ENCODE measurements around the gene MAFF. TPM values are rescaled to one million over a fixed set of nuclear protein-coding genes. Genes with fewer than 3 reads are reported as not detected.
"Not testable (repeated sequence)": the region's sequence is repeated elsewhere in the genome, so short reads cannot be mapped to it uniquely, and the experiment has no call there.

The MAFF gene
- total RNA-seq: 66.0 and 72.1 TPM in 2 replicates

DNA sequence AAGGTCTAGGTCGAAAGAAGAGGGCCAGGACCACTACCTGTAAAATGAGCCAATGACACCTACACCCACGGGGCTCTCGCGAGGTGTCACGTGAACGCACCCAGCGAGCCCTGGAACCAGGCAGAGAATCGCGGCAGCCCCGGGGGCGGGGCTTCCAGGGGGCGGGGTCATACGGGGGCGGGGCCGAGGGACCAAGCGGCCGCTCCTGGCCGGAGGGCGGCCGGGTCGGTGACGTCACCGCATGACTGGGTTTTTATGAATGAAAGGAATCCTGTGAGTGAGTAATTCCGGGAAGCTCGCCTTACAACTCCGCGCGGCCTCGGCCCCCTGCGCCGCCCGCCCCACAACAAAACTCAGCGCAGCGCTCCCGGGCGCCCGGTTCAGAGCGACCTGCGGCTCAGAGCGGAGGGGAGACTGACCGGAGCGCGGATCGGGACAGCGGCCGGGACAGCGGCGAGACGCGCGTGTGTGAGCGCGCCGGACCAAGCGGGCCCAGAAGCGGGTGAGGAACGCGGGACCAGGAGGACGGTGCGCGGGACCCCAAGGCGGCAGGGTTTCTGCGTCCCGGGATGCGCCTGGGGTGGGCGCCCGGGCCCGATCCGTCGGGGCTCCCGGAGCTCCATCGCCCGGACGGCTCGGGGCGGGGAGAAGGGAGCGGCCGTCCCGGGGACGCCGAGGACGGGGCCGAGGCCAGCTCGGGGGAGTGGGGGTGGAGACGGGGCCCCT is at the start of gene MAFF:
Gene MAFF, plus strand, starts transcription at position 284 of the 726 bp plus-strand sequence. CDS start 11,860 bp downstream, outside the sequence.
- peak; percentile 87 for DNase-seq (ENCODE audit: low read depth, low spot score)

DNA sequence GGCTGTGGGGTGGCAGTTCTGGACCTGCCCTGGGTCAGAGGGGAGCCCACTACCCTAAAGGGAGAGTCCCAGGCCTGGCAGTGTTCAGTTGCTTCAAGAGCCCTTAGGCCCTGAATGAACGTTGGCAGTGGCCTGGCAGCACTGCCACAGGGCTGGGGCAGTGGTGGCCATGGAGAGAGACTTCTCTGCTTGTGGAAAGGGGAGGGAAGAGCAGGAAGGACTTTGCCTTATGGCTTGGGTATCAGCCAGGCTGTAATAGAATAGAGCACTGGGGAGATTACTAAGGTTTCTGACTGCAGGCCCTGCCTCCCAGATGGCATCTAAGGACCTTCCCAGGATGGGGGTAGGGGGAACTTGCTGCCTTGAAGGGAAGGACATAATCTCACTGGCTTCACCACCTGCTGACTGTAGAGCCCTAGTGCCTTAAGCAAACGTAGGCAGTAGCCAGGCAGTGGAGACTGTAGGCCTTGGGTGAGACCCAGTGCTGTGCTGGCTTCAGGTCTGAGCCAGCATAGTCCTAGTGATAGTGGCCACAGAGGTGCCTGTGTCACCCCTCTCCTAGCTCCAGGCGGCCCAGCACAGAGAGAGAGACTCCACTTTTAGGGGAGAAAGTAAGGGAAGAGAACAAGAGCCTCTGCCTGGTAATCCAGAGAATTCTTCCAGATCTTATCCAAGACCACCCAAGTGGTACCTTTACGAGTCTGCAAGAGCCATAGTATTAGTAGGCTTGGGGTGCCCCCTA is 47.8 kb upstream of the MAFF start:
- DNase-seq (ENCODE audit: low read depth, low spot score): no peak

DNA sequence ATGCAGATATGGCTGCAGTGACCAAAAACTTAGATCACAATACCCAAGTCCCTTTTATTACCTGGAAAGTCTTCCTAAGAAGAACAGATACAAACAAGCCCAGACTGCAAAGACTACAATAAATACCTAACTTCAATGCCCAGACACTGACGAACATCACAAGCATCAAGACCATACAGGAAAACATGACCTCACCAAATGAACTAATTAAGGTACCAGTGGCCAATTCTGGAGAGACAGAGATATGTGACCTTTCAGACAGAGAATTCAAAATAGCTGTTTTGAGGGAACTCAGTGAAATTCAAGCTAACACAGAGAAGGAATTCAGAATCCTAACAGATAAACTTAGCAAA is 47.3 kb upstream of the MAFF start:
- DNase-seq (ENCODE audit: low read depth, low spot score): not testable (repeated sequence)

DNA sequence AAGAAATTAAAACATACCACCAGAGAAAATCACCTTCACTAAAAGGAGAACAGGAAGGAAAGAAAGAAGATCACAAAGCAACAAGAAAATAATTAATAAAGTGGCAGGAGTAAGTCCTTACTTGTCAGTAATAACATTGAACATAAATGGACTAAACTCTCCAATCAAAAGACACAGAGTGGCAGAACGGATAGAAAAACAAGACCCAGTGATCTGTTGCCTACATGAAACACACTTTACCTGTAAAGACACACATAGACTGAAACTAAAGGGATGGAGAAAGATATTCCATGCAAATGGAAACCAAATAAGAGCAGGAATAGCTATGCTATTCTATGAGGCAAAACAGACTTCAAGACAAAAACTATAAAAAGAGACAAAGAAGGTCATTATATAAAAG is 46.1 kb upstream of the MAFF start:
- no peak for DNase-seq (ENCODE audit: low read depth, low spot score)

DNA sequence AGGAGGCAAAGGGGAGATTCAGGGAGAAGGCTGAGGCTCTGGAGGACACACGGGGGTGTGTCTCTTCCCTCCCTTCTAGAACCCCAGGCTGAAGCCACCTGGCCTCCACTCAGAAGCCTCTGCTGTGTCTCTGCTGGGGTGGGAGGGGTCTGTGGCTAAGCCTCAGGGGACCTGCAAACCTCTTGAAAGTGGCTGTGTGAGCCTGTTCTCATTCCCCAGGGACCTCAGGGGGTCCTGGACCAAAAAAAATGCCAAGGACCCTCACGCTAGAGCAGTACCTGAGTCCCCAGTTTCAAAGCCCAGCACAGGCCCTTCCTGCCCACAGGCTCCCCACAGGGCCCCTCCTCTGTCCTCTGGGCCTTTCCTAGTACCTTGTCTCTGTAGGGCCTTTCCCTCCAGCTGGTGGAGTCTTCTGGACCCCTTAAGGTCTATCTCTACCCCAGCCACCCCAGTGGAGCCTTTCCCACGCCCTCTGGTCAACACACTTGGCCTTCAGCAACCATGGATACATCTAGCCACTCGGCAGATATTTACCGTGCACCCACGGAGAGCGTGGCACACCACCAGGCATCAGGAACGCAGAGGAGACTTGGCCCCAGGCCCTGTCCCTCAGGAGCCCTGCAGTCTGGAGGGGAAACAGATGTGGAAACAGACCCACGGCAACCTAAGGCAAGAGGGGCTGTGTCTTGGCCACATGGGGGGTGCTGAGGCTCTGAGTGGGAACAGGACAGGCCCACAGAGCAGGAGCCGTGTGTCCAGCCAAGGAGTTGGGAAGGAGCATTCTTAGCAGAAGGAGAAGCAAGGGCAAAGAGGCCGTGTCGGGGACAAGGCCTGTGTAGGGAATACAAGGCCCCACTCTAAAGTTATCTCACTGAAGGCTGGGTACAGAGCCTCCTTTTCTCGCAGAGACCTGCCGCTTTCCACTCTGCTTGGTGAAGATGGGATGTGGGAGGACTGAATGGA is 38.6 kb upstream of the MAFF start:
- no peak for DNase-seq (ENCODE audit: low read depth, low spot score)

DNA sequence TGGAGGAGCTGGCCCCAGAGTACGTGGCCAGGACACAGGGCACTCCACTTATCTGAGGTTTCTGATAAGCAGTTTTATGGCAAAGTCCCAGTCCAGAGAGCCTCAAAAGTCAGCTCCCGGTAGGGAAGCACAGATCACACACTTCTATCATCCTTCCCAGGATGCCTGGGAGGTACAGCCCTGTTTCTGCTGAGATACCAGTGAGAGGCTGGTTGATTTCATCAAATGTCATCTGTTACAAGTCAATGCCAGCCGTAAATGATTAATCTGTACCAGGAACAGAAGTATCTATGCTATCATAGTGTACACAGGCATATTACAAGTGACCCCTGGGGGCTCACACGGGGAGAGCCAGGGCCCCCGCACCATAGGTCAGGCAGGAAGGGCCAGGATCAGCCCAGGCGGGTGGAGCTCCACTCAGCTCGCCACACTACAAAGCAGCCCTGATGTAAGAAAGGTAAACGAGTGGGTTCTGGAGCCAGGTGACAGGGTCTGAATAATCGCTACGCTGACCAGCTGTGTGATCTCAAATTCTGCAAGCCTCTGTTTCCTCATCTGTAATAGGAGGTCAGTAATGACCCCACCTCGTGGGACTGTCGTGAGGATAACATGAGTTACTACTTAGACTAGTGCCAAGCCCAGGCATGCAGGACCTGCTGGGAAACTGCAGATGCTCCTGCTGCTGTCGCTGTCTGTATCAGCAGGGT is 37.8 kb upstream of the MAFF start:
- no peak for DNase-seq (ENCODE audit: low read depth, low spot score)

DNA sequence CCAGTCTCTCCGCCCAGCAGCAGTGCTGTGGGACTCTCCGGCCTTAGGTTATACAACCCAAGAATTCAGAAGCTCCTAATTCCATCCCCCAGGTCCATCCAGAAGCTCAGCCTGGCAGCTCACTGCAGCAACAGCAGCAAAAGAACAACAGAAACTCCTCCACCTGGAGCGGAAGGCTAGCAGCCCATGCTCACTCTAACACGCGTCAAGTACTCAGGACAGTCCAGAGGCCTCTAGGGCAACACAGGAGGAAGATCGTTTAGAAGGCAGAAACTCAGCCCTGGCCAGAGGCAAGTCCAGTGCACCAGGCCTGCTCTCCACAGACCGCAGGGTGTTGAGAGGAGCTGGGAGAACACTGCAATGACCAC is 37.3 kb upstream of the MAFF start:
- DNase-seq (ENCODE audit: low read depth, low spot score): no peak

DNA sequence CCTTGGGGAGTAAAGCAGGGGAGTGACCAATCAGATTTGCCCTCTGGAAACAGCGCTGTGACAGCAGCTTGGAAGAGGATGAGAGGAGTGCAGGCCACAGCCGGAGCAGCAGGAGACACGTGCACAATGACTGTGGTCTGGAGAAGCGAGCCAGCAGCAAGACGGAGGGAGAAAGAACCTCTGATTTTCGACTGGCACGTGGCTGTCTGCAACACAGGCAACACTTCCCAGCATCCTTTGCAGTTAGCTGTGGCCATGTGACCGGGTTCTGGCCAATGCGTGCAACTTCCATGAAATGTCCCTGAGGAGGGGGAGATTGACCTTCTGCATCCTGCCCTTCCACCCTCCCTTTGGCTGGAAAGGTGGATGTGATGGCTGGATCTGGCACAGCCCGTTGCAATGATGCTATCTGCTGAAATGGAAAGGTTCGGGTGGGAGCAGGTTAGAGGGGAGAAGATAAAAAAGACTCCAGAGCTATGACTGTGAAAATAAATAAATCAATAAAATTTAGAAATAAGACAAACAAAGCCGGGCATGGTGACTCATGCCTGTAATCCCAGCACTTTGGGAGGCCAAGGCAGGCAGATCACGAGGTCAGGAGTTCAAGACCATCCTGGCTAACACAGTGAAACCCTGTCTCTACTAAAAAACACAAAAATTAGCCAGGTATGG is 35.7 kb upstream of the MAFF start:
- DNase-seq (ENCODE audit: low read depth, low spot score): no peak

DNA sequence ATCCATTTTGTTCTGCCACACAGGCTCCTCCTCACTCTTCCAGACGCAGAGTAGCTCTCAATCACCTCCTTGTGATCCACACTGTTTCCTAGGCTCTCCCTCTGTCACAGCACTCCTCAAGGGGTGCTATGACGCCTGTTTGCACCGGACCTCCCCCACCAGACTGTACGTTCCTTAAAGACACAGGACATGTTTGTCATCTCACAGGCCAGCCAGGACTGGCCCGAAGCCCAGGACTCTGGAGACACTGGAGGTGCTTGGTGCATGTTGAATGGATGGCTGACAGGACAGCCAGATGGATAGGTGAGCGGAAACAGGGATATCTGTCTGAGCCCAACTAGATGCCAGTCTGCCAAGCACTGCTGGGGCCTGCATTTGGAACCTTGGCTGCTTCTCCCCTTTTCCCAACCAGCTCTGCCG is 33.8 kb upstream of the MAFF start:
- no peak for DNase-seq (ENCODE audit: low read depth, low spot score)

DNA sequence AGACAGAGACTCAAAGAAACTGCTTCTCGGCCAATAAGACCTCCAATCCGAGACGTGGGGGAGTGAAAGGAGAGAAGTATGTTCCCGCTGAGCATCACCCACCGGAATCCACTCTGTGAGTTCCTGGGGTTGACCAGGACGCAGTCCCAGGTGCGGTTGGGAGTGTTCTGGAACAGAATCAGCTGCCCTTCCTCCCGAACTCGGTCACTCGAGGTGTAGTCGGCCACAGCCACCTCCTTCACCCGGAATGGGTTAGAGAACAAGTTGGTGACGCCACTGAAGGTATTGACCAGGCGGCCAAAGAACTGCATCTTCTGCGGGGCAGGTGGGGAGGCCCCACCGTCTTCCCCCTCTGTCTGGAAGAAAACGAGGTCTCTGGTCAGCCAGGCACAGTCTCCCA is 32.7 kb upstream of the MAFF start:
- no peak for DNase-seq (ENCODE audit: low read depth, low spot score)

DNA sequence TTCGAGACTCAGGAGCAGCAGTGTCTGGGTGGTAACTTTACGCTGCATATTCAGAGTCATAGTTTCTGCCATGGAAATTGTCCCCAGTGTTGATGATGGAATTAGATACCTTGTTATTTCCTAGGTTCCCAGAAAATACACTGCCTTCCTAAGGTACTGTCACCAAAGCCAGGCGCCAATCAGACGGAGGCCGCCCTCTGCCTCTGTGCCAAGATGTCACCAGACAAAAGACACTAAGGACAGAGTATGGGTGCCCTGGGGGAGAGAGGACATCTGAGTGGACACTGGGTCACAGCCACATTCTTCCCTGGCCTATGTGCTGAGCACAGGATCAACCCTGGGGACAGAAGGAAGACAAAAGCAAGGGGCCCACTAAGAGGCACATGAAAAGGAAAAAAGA is 31.3 kb upstream of the MAFF start:
- no peak for DNase-seq (ENCODE audit: low read depth, low spot score)

DNA sequence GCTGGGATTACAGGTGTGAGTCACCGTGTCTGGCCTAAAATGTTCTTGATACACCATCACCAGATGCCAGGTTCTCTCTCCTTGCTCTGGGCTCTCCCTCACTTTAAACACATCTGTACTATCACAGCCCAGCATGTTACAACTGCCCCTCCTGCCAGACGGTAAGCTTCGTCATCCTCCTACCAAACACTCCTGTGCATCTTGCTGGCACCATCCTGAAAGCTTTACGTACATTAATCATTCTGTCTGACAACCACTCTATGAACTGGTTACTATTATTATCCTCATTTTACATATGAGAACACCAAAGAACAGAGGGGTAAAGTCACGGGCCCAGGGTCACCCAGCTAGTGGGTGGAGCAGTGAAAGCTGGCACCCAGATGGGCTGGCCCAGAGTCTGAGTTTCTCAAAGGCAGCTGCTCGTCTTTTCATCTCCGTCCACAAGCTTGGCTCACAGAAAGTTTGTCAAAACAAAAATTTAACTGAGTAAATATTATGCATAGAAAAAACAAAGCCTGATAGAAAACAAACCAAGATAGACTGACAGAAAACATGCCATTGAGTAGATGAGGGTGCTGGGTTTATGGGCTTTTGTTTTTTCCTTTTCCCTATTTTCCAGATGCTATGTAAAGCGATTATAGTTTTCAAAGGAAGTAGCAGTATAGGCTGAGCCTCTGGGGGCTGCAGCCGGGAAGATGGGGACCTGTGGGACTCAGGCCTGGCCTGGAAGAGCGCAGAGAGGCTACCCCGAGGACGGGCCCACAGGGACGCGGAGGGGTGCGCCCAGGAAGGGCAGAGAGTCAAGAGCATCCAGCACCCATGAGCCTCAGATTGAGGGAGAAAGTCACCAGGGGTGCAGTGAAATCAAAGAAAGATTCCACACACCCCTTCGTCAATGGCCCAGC is 29.6 kb upstream of the MAFF start:
- DNase-seq (ENCODE audit: low read depth, low spot score): no peak

DNA sequence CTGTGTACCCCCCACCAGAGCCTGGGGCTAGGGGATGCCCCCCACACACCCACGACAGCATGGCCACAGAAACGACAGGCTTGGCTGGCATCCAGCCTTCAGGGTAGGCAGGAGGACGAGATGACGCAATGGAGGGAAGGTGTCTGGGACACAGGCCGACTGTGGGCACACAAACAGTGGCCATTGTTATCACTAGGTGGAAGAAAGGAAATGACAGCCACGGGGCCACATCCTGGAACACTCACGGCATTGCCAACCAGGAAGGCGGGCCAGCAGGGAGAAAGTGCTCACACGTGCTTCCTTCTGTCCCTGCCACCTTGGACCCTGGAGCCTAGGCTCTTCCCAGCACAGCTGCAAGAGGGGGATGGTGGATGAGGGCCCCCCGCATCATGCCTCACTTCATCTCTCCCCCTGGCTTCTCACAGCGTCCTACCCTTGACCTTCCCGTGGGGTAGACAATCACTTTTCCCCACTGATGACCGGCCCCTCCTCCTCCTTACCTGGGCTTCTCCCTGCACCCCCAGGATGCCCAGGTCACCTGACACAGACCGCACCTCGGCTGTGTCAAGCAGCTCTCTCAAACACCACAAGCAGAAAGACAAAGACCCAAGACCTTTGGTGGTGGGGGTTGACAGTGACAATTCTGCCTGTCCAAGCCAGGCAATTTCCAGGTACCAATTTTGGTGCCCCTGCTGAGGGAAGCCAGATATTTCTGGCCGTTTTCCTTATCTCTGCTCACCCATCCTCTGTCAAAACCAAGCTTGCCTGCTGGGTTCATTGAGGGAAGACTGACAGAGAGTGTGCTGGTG is 28.8 kb upstream of the MAFF start:
- DNase-seq (ENCODE audit: low read depth, low spot score): peak; percentile 96

DNA sequence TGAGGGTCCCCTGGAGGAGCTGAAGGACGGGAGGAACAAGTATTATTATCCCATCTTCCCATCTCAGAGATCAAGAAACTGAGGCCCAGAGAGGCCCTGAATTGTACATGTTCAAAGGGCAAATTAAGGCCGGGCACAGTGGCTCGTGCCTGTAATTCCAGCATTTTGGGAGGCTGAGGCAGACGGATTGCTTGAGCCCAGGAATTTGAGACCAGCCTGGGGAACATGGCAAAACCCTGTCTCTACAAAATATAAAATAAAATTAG is 28.2 kb upstream of the MAFF start:
- DNase-seq (ENCODE audit: low read depth, low spot score): no peak

DNA sequence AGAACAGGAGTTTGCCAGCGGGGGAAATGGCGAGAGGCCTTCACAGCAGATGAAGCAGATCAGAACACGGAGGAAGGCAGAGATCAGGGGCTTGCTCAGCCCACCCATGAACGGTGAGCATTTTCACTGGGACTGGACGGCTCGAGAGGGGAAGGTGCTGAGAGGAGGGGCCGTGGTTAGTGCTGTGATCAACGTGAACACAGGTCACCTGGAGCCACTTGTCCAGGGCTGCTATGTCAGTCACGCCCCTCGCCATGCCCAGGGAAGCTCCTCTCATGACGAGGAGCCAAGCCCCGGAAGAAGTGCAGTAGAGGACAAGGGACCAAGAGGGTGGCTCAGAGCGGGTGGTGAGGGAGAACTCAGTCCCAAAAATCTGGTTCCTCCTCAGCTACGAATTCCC is 27.2 kb upstream of the MAFF start:
- DNase-seq (ENCODE audit: low read depth, low spot score): no peak

DNA sequence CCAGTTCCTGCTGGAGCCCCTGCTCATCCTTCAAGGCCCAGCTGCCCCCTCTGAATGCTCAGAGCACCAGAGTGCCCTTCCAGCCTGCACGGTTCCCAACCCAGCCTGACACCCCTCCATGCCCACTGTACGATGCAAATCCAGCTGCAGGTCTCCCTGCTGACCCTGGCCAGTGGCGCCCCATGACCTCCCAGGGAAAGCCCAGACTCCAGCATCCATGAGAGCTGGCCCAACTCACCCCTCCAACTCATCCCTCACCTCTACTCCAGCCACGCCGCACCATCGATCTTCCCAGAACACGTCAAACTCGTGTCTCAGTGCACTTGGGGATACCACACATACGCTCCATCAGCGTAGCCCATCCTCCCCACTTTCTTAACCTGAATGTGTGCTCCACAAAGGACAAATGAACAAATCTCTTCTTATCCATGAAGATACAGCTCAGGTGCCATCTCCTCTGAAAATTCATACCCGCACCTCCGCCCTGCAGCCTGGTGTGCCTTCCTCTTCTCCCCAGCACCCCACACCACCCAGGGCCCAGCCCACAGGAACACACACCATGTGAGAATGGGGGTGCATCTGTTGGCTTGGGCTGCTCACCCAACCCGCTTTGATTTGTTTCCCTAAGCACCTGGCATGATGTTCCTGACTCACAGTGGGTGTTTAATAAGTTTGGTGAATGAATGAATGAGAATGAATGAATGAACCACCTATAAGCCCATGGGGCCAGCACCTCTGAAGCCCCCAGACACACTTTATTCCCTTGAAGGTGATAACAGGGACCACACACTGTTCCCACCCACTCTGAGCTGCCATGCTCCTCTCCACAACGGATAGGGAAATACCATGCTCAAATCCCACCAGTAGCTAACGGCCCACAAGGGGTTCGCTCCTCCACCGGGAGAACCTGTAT is 26.3 kb upstream of the MAFF start:
- no peak for DNase-seq (ENCODE audit: low read depth, low spot score)

DNA sequence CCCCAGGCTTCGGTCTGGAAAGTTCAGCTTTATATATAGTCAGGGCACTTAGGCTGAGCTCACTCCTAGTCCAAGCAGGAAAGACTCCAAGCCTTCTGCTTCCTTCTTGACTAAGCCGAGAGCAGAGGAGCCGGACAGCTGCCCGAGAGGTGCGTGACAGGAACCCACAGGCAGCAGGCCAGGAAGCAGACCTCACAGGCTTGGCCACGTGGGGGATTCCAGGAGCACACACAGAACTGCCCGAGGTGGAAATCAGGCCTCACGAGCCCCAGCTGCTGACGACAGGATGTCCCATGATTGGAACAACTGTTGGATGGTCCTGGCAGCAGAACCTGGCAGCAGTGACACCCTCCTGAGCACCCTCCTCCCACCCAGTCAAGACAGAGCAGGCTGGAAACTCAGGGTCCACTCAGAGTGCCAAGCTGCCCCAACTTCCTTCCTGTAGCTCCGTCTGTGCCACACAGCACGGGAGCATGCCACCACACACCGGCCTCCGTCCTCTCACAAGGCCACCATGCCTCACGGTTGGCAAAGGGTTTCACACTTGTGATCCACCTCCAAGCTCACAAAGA is 25.5 kb upstream of the MAFF start:
- DNase-seq (ENCODE audit: low read depth, low spot score): peak; percentile 100

DNA sequence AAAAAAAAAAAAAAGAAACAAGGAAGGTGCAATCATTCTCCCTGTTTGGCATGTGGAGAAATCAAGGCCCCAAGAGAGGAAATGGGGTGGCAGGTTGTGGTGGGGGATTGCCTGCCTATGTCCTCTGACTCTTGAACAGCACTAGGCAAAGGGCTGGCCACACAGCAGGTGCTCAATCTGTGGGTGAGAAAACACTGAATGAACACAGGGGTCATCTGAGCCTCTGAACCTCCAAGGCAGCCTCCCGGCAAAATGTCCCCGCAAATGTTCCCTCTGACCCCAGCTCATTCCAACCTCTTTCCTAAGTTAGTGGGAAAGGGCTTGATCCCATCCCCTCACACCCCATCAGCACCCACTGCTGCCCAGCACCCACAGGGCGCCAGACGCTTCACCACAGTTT is 24.8 kb upstream of the MAFF start:
- DNase-seq (ENCODE audit: low read depth, low spot score): no peak
